GM12872 (cell line): ENCODE data around the gene TLL1.

Experiments
- CTCF ChIP-seq: IDR thresholded peaks from 3 replicates; pipeline ENCODE4 v1.5.1; 2011; ENCODE audit warnings: low read depth, mild to moderate bottlenecking, low read length, moderate library complexity; ENCODE audit not compliant: insufficient read depth

The TLL1 gene

GRCh38 chr4:166140951-166141350 lies 267.9 kb downstream of the TLL1 start:
- TF ChIP-seq CTCF, result no peak

GRCh38 chr4:166143227-166143626 lies 270.2 kb downstream of the TLL1 start:
- no peak for TF ChIP-seq CTCF

- TF ChIP-seq CTCF, result no peak
Measured at GRCh38 chr4:166144607-166145006, 271.6 kb downstream of the TLL1 start.

- no peak for TF ChIP-seq CTCF
Measured at GRCh38 chr4:166146806-166147540, 273.9 kb downstream of the TLL1 start.
